Keratinocyte (primary cell): ENCODE results near the gene GM2A.

ENCODE experiments used
- CTCF ChIP-seq, 3 experiments: IDR thresholded peaks in 1 of 3; conservative IDR thresholded peaks in 1 of 3; optimal IDR thresholded peaks in 1 of 3; 2 replicates in 2 of 3; 3 replicates in 1 of 3; pipeline versions ENCODE3 to v1.5.1; 2011; ENCODE audit warnings: low read length in 3 of 3, mild to moderate bottlenecking in 3 of 3, moderate library complexity in 2 of 3, control low read depth in 1 of 3, inconsistent platforms in 1 of 3; ENCODE audit not compliant: insufficient read depth in 2 of 3; ENCODE audit errors: extremely low read depth in 1 of 3
- EZH2 ChIP-seq: IDR thresholded peaks from one replicate; pipeline ENCODE4 v1.6.1; 2012; ENCODE audit warnings: inconsistent platforms, mild to moderate bottlenecking, low read length, moderate library complexity

DNA sequence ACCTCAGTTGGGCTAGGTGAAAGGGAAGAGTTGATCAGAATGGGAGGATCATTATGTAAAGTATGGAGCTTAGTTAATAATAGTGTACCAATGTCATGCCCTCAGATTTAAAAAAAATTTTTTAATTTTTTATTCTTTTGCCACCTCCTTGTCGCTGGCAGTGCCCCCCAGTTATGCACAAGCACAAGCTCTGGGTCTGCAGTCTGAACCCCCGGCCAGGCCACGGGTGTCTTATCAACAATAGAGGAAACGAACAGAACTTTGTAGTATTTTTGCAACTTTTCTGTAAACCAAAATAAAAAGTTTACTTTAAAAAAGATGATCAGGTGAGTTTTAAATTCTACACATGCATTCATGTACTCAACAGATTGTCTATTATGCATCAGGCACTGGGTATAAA, 1.4 kb upstream of the GM2A start:
- TF ChIP-seq CTCF (optimal IDR thresholded peaks at IDR 0.05 in 1 of 3, IDR thresholded peaks at IDR 0.05 in 1 of 3, conservative IDR thresholded peaks at IDR 0.05 in 1 of 3; ENCODE audit: extremely low read depth in 1 of 3, insufficient read depth in 2 of 3, low read length in 3 of 3): no peak
- no peak for TF ChIP-seq EZH2
